NCI-H345 treated with DMSO at 0.1 percent for 48 hours (cell line): Measurements from ENCODE around the gene CTAG2.
"Not testable (repeated sequence)": the region's sequence is repeated elsewhere in the genome, so short reads cannot be mapped to it uniquely, and the experiment has no call there.

Experiments
- DNase-seq: peaks from one replicate; lab custom pipeline; 2025; ENCODE audit not compliant: unreplicated experiment; lab: John Stamatoyannopoulos, UW

CTAG2 gene

DNA sequence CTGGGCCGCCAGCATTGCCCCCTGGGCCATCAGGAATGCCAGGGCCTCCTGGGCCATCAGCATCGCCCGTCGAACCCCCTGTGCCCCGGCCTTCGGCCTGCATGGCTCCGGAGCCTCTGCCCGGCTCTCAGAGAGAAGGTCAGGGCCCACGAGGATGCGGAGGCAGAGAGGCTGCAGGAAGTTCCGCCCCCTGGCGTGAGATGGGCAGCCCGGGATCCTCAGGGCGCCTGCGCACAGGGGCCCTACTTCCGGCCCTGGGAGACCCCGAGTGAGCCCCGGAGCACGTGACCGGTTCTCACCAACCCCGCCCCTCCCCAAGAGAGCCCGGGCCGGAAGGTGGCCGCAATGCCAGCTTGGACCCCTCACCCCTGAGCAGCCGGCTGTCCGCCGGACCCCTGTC is at the start of gene CTAG2:
TSS of gene CTAG2 (minus strand) at position 167 of the 400 bp plus-strand sequence. CDS start at position 103, 64 bp downstream.
- not testable (repeated sequence) for DNase-seq

DNA sequence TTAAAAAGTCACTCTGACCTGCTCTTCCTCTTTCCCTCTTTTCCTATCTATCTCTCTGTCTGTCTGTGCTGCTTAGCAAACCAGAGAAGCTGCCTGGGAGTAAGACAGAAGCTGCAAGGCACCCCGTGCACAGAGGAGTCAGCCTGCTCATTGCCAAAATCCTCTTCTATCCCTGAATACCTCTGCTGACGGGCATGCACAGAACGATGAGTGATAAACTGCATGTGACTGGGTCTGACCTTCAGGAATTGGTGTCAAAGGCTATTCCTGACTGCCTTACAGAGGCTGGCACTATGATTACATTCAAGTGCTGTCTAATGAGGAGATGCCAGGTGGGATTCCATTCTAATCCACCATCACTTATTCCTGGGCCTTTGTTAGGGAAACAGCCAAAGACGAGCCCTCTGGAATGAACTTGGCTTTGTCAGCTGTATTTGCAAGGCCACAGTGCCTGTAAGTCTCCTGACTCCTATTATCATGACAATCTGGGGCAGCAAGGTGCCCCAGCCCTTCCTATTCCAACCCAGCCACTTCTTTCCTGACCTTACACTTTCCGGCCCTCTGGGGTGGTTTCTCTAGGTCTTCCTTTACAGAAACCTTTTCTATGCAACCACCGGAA is 45.4 kb upstream of the CTAG2 start:
- DNase-seq = no peak

DNA sequence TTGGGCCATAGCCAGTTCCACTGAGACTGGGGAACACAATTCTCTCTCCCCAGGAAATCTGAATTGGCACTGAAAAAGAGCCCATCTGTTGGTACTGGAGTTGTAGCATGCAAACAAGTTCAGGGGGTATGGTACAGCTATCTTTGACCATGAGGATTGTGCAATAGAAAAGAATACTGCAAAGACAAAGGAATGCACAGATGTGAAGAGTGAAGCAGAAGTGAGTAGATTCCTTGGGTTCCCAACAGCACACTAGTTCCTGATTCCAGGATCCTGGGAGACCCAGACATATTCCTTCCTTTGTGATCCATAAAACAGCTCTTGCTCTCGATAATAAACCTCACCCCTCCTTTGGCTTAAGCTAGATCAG is 43.3 kb upstream of the CTAG2 start:
- no peak for DNase-seq

DNA sequence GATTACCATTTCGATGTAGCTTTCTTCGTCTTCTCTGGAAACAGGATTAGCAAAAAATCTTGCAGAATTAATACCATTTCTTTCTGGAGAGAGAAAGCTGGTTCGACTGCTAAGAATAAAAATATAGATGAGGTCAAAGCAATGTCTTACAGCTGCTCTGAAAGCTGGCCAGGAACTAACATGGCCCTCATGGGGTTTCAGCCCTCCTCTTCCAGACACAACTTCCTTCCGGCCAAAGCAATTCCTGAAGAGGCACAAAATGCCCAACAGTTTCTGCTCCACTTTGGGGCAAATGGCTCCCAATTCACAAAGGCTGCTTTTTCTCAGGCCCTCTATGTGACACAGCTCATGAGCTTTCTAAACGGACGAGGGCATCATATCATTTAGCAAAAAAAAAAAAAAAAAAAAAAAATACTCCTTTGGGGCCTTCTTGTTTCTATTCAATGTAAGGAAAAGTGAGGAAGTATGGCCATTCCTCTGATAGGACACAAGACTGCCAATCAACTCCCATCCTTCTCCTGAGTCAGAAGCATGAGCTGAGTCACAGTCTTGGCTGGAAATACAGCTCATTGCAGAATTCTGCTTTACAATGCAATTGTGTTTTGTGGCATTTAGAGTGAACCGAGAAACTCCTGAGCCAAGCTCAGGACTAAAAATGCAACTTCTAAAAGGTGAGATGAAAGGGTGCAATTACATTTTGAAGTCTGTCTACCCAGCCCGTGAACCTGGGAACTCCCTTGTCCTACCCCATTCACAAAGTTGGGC is 42.7 kb upstream of the CTAG2 start:
- DNase-seq = no peak

GRCh38 chrX:154693394-154693793 is 40.0 kb upstream of the CTAG2 start:
- no peak for DNase-seq

DNA sequence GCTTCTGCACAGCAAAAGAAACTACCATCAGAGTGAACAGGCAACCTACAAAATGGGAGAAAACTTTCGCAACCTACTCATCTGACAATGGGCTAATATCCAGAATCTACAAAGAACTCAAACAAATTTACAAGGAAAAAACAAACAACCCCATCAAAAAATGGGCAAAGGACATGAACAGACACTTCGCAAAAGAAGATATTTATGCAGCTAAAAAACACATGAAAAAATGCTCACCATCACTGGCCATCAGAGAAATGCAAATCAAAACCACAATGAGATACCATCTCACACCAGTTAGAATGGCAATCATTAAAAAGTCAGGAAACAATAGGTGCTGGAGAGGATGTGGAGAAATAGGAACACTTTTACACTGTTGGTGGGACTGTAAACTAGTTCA is 37.1 kb upstream of the CTAG2 start:
- not testable (repeated sequence) for DNase-seq

DNA sequence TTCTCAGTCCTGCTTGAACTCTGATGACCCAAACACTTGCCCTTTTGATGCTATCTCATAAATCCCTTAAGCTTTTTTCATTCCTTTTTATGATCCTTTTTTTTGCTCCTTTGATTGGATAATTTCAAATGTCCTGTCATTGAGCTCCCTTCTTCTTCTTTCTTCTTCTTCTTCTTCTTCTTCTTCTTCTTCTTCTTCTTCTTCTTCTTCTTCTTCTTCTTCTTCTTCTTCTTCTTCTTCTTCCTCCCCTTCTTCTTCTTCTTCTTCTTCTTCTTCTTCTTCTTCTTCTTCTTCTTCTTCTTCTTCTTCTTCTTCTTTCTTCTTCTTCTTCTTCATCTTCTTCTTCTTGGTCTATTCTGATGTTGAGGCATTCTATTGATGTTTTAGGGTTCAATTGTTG is 18.7 kb upstream of the CTAG2 start:
- DNase-seq = not testable (repeated sequence)

- not testable (repeated sequence) for DNase-seq
Measured at GRCh38 chrX:154670848-154671247, 17.5 kb upstream of the CTAG2 start.

GRCh38 chrX:154661899-154662298 is 8.5 kb upstream of the CTAG2 start:
- no peak for DNase-seq

DNA sequence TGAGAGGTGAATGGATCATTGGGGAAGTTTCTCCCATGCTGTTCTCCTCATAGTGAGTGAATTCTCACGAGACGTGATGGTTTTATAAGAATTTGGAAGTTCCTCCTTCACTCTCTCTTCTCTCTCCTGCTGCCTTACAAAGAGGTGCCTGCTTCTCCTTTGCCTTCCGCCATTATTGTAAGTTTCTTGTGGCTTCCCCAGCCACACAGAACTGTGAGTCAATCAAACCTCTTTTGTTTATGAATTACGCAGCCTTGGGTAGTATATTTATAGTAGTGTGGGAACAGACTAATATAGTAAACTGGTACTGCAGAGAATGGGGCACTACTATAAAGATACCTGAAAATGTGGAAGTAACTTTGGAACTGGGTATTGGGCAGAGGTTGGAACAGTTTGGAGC is 7.8 kb upstream of the CTAG2 start:
- DNase-seq = no peak

DNA sequence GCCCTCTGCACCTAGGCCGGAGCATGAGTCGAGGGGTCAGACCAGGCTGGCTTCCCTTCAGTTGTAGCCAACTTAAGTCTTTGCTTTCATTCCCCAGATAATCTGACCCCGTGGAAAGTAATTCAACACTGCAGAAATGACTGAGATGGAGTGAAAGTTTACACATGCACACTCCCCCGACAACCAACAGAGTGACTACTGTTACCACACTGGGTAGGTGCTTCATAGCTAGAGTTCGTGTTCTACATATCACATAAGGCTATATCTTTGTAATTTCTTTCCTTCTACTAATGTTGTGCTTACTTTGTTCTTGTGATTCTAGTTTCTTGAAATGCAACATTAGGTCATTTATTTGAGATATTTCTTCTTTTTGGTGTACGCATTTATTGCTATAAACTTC is 7.2 kb upstream of the CTAG2 start:
- DNase-seq = no peak

DNA sequence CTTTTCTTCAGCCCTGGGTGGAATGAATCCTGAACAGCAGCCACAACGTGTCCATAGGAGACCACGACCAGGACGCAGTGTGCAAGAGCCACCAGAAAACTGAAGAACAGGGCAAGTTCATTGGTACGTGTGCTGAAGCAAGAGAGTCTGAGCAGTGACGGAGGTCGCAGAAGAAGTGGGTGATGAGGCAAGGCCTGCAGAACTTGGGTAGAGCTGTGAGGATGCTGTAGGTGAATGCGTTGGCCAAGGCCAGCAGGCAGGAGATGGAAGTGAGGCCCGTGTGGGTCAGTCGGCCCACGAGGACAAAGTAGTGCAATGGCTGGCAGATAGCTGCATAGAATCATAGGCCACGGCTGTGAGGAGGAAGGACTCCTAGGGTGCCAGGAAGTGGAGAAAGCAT is 5.6 kb upstream of the CTAG2 start:
- DNase-seq = no peak

DNA sequence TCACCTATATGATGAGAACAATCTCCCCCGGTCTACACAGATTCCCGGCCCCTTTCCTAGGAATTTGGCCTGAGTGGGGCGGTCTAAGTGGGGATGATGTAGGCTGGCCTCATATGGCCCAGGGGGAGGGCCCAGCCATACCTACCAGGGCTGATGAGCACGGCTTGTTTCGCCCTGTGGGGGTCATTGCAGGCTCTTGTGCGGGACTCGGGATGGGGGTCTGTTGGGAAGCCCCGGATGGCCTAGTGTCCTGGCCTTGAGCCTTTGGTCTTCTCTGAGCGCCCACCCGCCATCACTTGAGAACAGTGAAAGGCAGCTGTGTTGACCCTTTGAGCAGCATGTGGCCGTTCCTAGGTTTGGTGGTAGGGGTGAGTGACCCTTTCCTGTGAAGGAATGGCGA is 4.8 kb upstream of the CTAG2 start:
- DNase-seq = no peak

- DNase-seq = no peak
Measured at GRCh38 chrX:154657226-154657805, 3.9 kb upstream of the CTAG2 start.

DNA sequence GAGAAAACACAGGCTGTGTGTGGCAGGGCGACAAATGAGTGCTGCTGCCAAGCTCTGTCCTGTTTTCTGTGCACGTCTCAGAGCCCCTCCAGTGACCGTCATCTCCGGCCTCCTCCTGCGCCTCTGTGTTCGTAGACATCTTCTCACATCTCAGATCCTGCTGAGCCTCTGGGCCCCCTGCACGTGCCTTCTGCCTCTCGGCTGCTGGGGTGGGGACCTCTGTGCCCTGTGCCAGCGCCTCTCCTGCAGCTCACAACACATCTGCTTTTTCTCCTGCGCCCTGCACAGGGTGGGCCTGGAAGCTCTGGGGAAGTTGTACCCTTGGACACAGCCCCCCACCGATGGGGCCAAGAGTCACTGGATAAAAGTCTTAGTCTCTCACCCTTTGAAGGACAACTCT is 2.4 kb upstream of the CTAG2 start:
- DNase-seq = no peak

- no peak for DNase-seq
Measured at GRCh38 chrX:154655346-154655745, 2.0 kb upstream of the CTAG2 start.

GRCh38 chrX:154654925-154655324 is 1.5 kb upstream of the CTAG2 start:
- DNase-seq = no peak

- no peak for DNase-seq
Measured at GRCh38 chrX:154654372-154654771, 993 bp upstream of the CTAG2 start.

DNA sequence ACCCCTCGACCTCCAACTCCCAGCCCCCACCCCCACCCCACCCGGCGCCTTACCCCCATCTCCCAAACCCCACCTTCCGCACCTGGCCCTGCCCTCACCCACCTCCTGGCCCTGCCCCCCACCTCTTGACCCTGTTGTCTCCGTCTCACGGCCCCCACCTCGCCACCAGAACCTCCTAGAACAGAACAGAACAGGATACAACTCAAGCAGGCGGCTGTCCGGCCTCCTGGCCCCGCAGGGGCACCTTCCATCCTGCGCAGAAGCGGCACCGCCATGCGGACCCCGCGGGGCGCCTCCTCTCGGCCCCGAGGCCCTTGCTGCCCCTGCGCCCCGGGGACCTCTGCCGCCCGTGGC is 354 bp downstream of the CTAG2 start:
- no peak for DNase-seq

DNA sequence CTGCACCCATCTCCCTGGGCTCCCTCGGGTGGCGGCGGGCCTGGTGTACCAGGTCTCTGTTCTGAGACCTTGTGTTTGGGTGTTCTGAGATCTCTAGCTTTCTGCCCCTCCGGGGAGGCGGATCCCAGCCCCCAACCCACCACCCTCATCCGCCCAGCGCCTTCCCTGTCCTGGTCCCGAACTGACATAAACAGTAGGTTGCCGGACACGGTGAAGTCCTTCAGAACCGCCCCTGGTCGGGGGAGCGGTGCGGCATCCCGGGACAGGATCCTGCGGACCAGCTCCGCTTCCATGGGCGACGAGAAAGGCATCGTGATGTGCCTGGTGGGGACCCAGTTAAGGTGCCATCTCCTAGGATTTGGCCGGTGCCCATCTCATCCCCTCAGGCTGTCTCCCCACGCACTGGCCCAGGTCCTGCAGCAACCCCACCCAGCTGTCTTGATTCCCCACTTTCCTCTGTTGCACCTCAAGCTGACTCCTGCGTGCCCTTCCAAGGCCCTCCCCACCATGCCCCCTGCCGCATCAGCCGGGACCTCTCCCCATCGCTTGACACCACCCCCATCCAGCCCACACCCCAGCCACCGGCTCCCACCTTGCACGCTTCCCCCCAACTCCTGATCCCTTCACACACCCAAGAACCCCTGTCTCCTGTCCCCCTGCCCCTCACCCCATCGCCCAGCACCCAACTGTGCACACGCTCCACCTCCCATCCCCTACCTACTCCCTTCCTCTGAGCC is 900 bp downstream of the CTAG2 start:
- no peak for DNase-seq

- no peak for DNase-seq
Measured at GRCh38 chrX:154650221-154650510, 3.2 kb downstream of the CTAG2 start.
